ENCODE results near the gene NRP2. TPM values are rescaled to one million over a fixed set of nuclear protein-coding genes. Genes with fewer than 3 reads are reported as not detected.
A peak's percentile ranks its signal among the peaks of the same experiment; 100 is the strongest.

The NRP2 gene
- total RNA-seq, 3 donors from 2014 or later: 18.4 to 32.0 (median 23.9) TPM

DNA sequence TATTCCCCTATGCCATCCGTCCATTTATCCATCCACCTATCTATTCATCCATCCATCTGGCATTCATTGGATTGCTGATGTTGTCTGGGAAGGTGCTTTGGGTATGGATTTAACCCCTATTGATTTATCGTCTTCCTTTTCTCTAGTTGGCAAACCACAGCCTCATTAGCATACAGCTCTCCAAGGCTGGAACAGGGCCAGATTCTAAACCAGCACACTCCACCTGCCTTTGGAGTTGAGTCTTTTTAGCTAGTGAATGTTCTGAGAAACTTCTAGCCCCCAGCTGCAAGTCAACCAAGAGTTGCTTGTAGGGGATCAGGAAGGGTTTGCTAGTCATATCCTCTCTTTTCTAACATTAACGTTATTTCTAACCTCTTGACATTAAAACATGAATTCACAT is 90.7 kb downstream of the NRP2 start:
- intact Hi-C loops (cut with DNase I; ENCODE audit: low total_unique reads): no loop called here
- Histone ChIP-seq H3K9me3 (no peaks in the 10 kb centered on the region), H3K4me3 (no peak overlapping the region), H3K36me3 (no peaks in the 10 kb centered on the region), H3K27ac (no peak overlapping the region), H3K4me1 (no peaks in the 10 kb centered on the region), H3K27me3 (no peaks in the 10 kb centered on the region)
- DNase-seq (ENCODE audit: low spot score in 2 of 2): no peak
- TF ChIP-seq POLR2A (IDR thresholded peaks at IDR 0.05): no peak

- Histone ChIP-seq H3K27me3 (no peaks in the 10 kb centered on the region), H3K4me1 (no peaks in the 10 kb centered on the region), H3K27ac (no peak overlapping the region), H3K4me3 (no peak overlapping the region), H3K36me3 (no peaks in the 10 kb centered on the region), H3K9me3 (no peaks in the 10 kb centered on the region)
- TF ChIP-seq POLR2A (IDR thresholded peaks at IDR 0.05) (no peak), POLR2AphosphoS5 (IDR thresholded peaks at IDR 0.05) (no peak)
- TF ChIP-seq, protein P1, sequence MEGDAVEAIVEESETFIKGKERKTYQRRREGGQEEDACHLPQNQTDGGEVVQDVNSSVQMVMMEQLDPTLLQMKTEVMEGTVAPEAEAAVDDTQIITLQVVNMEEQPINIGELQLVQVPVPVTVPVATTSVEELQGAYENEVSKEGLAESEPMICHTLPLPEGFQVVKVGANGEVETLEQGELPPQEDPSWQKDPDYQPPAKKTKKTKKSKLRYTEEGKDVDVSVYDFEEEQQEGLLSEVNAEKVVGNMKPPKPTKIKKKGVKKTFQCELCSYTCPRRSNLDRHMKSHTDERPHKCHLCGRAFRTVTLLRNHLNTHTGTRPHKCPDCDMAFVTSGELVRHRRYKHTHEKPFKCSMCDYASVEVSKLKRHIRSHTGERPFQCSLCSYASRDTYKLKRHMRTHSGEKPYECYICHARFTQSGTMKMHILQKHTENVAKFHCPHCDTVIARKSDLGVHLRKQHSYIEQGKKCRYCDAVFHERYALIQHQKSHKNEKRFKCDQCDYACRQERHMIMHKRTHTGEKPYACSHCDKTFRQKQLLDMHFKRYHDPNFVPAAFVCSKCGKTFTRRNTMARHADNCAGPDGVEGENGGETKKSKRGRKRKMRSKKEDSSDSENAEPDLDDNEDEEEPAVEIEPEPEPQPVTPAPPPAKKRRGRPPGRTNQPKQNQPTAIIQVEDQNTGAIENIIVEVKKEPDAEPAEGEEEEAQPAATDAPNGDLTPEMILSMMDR (IDR thresholded peaks at IDR 0.05): no peak
- no peak for DNase-seq (ENCODE audit: low spot score in 2 of 2)
- intact Hi-C loops (cut with DNase I; ENCODE audit: low total_unique reads): no loop called here
Measured at GRCh38 chr2:205773989-205774388, 91.7 kb downstream of the NRP2 start.

- no peaks in the 10 kb centered on the region for H3K27me3 ChIP-seq
- H3K9me3 ChIP-seq: no peaks in the 10 kb centered on the region
- TF ChIP-seq, protein P1 (IDR thresholded peaks at IDR 0.05): no peak
- TF ChIP-seq POLR2AphosphoS5 (IDR thresholded peaks at IDR 0.05): no peak
- intact Hi-C loops (cut with DNase I; ENCODE audit: low total_unique reads): loop anchor here (5.0 kb wide), 1 partner anchor 152 kb away; no protein-coding TSS in a partner anchor
- H3K27ac ChIP-seq: peak overlapping the region; percentile 63 to 71
- H3K4me3 ChIP-seq: no peak overlapping the region
- H3K36me3 ChIP-seq: no peaks in the 10 kb centered on the region
- H3K4me1 ChIP-seq: no peaks in the 10 kb centered on the region
- DNase-seq (ENCODE audit: low spot score in 2 of 2): peak in 1 of 2 donors; percentile 83
Measured at GRCh38 chr2:205775097-205775877, 93.0 kb downstream of the NRP2 start.

GRCh38 chr2:205776139-205776538 is 93.8 kb downstream of the NRP2 start:
- Histone ChIP-seq H3K4me1 (no peaks in the 10 kb centered on the region), H3K36me3 (no peaks in the 10 kb centered on the region), H3K9me3 (no peaks in the 10 kb centered on the region), H3K27me3 (no peaks in the 10 kb centered on the region), H3K27ac (peak overlapping the region; percentile 19 to 20), H3K4me3 (no peak overlapping the region)
- TF ChIP-seq, protein P1 (IDR thresholded peaks at IDR 0.05): peak in 2 of 3 donors; percentile 44 to 54
- no peak for TF ChIP-seq POLR2A (IDR thresholded peaks at IDR 0.05)
- intact Hi-C loops (cut with DNase I; ENCODE audit: low total_unique reads): loop anchor here (5.0 kb wide), 1 partner anchor 151 kb away; no protein-coding TSS in a partner anchor
- DNase-seq (ENCODE audit: low spot score in 2 of 2): no peak

DNA sequence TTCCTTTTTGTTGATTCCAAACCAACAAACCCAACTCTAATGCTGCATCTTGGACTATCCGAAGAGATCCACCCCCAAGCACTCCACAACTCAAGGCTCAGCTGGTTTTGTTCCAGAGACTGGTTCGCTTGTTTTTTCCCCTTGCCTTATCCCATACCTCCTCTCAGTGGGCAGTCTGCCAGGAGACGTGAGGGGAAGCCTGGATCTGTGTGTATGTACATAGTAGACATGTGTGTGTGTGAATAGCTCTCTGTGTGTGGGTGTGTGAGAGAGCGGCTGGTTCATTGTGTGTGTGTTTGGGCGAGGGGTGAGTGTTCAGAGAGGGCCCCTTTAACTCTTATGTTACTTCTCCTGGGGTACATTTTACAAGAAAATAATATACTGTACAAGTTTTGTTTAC is 94.4 kb downstream of the NRP2 start:
- intact Hi-C loops (cut with DNase I; ENCODE audit: low total_unique reads): loop anchor here (5.0 kb wide), 1 partner anchor 151 kb away; no protein-coding TSS in a partner anchor

More for the DNA sequence above, 94.4 kb downstream of the NRP2 start:
- TF ChIP-seq, protein P1 (IDR thresholded peaks at IDR 0.05): no peak
- no peak for TF ChIP-seq POLR2AphosphoS5 (IDR thresholded peaks at IDR 0.05)
- no peak for TF ChIP-seq POLR2A (IDR thresholded peaks at IDR 0.05)
- Histone ChIP-seq H3K36me3 (no peaks in the 10 kb centered on the region), H3K27ac (peak overlapping the region in 1 of 2 donors; percentile 26), H3K4me3 (no peak overlapping the region), H3K9me3 (no peaks in the 10 kb centered on the region), H3K4me1 (no peaks in the 10 kb centered on the region), H3K27me3 (no peaks in the 10 kb centered on the region)
- no peak for DNase-seq (ENCODE audit: low spot score in 2 of 2)
